GM12874 (cell line): ENCODE results near the gene VAV3.

ENCODE experiments used
- CTCF ChIP-seq: IDR thresholded peaks from 2 replicates; pipeline ENCODE4 v1.5.1; 2011; ENCODE audit warnings: low read depth, mild to moderate bottlenecking, control low read depth, low read length, moderate library complexity; ENCODE audit not compliant: insufficient read depth

The VAV3 gene

DNA sequence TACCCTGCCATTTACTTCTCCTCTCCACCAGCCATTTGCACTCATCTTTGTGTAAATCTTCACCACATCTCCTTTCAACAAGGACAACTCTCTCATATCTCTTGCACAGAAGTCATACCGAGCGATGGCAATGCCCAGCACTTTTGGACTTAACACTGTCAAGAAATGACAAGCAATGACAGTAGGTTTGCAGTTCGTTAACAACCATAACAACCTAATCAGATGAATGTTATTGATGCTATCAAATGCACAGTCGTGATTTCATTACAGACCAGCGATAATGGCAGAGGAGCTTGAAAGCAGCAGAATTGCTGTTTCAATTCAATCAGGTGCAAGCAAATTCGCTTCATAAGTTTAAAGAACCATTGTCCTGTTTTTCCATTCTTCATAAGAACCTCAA is 390.9 kb downstream of the VAV3 start:
- TF ChIP-seq CTCF, result no peak

- no peak for TF ChIP-seq CTCF
These were observed 392.2 kb downstream of the VAV3 start for GRCh38 chr1:107572674-107573211.

- TF ChIP-seq CTCF, result no peak
These were observed 394.2 kb downstream of the VAV3 start for GRCh38 chr1:107570768-107571167.

DNA sequence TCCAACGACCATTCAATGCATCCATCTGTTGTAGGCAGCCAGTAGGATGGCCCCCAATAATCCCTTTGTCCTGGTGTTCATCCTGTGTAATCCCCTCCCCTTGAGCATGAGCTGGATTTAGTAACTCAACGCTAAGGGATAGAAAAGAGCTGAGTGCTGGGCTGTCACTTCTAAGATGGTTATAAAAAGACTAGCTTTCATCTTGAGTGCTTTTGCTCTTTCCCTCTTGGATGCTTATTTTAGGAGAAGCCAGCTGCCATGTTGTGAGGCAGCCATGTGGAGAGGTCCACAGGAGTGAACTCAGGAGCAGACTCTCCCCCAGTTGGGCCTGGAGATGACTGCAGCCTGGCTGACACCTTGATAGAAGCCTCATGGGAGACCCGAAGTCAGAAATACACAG is 401.5 kb downstream of the VAV3 start:
- no peak for TF ChIP-seq CTCF

GRCh38 chr1:107559881-107560280 is 405.1 kb downstream of the VAV3 start:
- TF ChIP-seq CTCF, result no peak

GRCh38 chr1:107557095-107557494 is 407.9 kb downstream of the VAV3 start:
- TF ChIP-seq CTCF, result no peak

- no peak for TF ChIP-seq CTCF
These were observed 409.4 kb downstream of the VAV3 start for GRCh38 chr1:107555578-107555977.

- TF ChIP-seq CTCF, result no peak
These were observed 412.2 kb downstream of the VAV3 start for GRCh38 chr1:107552781-107553180.
